GM12878 (cell line): Measurements from ENCODE around the gene CUL9. TPM values are rescaled to one million over a fixed set of nuclear protein-coding genes. Genes with fewer than 3 reads are reported as not detected.

Source experiments
- ATAC-seq: fragments of 200-7000 bp; cut with Tn5 transposase; 3 replicates; pipeline ENCODE4 v1.9.1; 2020; ENCODE audit warnings: mild to moderate bottlenecking, moderate library complexity
- BruUV-seq: library from RNA; stranded (reverse); fragments of 400-500 nt; replicated peaks from 2 replicates; lab custom pipeline; 2021; lab: Mats Ljungman, UMichigan
- CTCF ChIA-PET: fragments of 300-600 bp; sonication (Branson Sonifier 250); formaldehyde crosslinking; extraction: SDS; loops from one replicate; lab custom pipeline; 2021; ENCODE audit warnings: inconsistent platforms; lab: Yijun Ruan, JAX
- POLR2A ChIA-PET: fragments of 350-600 bp; formaldehyde crosslinking; extraction: SDS; loops from one replicate; lab custom pipeline; 2021; ENCODE audit warnings: inconsistent platforms; lab: Charles Lee
- RAD21 ChIA-PET: fragments of 300-600 bp; sonication (Branson Sonifier 250); formaldehyde crosslinking; loops from one replicate; lab custom pipeline; 2023; ENCODE audit warnings: antibody characterized with exemption; ENCODE audit not compliant: unreplicated experiment; lab: Charles Lee
- SMC1A ChIA-PET: fragments of 300-600 bp; sonication (Branson Sonifier 250); formaldehyde crosslinking; loops from one replicate; lab custom pipeline; 2023; ENCODE audit not compliant: unreplicated experiment, uncharacterized antibody; lab: Charles Lee
- DNase-seq: peaks from one replicate; pipeline ENCODE4 v3.0.0-alpha.2; 2011; ENCODE audit warnings: low read depth, low spot score
- FAIRE-seq: peaks from 3 replicates; lab custom pipeline; 2011; peaks lifted over from hg19 to GRCh38; lab: Jason Lieb, UNC
- H2AFZ ChIP-seq: 2 replicates; pipeline ENCODE4 v1.6.0; 2011; ENCODE audit warnings: low read depth, low read length, control low read depth; ENCODE audit not compliant: control insufficient read depth
- H3K27ac ChIP-seq: 2 replicates; pipeline ENCODE4 v1.5.1; 2011; ENCODE audit warnings: control low read depth; ENCODE audit not compliant: control insufficient read depth, insufficient read depth
- H3K27me3 ChIP-seq, 2 experiments: replicated peaks in 1 of 2; 2 replicates each; pipeline versions ENCODE4 v1.6.0 to v1.6.1; 2011; ENCODE audit warnings: low read length in 1 of 2; ENCODE audit not compliant: control insufficient read depth in 2 of 2, insufficient read depth in 2 of 2
- H3K36me3 ChIP-seq, 2 experiments: 2 replicates each; pipeline ENCODE4 v1.5.1; 2011; ENCODE audit warnings: low read length in 1 of 2; ENCODE audit not compliant: control insufficient read depth in 2 of 2, insufficient read depth in 2 of 2
- H3K4me1 ChIP-seq: 2 replicates; pipeline ENCODE4 v1.6.1; 2011; ENCODE audit warnings: mild to moderate bottlenecking, low read length, moderate library complexity, mixed read lengths; ENCODE audit not compliant: control insufficient read depth, insufficient read depth
- H3K4me2 ChIP-seq: 2 replicates; pipeline ENCODE4 v1.6.0; 2011; ENCODE audit warnings: control low read depth; ENCODE audit not compliant: control insufficient read depth, insufficient read depth
- H3K4me3 ChIP-seq: fragments of 200-600 bp; sonication (generic); 2 replicates; pipeline ENCODE4 v1.5.1; 2016
- H3K79me2 ChIP-seq: 2 replicates; pipeline ENCODE4 v1.6.0; 2011; ENCODE audit warnings: low read length; ENCODE audit not compliant: control insufficient read depth, insufficient read depth
- H3K9ac ChIP-seq: 2 replicates; pipeline ENCODE4 v1.8.0; 2011; ENCODE audit warnings: low read length, control low read depth, mixed read lengths; ENCODE audit not compliant: control insufficient read depth, insufficient read depth
- H3K9me3 ChIP-seq: replicated peaks from 3 replicates; pipeline ENCODE4 v1.5.1; 2011; ENCODE audit warnings: mild to moderate bottlenecking, low read length; ENCODE audit not compliant: control insufficient read depth, insufficient read depth
- H4K20me1 ChIP-seq: 2 replicates; pipeline ENCODE4 v1.6.0; 2011; ENCODE audit not compliant: control insufficient read depth, insufficient read depth
- IRF4 ChIP-seq: IDR thresholded peaks from 2 replicates; pipeline ENCODE4 v1.6.1; 2011; ENCODE audit warnings: low read depth, low read length
- MEF2A ChIP-seq: IDR thresholded peaks from 2 replicates; pipeline ENCODE4 v1.6.1; 2011; ENCODE audit warnings: low read depth, mild to moderate bottlenecking, low read length, moderate library complexity; ENCODE audit not compliant: insufficient read depth
- MTA2 ChIP-seq: fragments of 450-650 bp; IDR thresholded peaks from 2 replicates; pipeline ENCODE4 v1.6.1; 2016; ENCODE audit warnings: low read depth, mild to moderate bottlenecking, moderate library complexity
- RAD21 ChIP-seq: IDR thresholded peaks from 2 replicates; pipeline ENCODE4 v1.6.1; 2011; ENCODE audit warnings: mild to moderate bottlenecking, low read depth, low read length, moderate library complexity; ENCODE audit not compliant: insufficient read depth
- SMAD1 ChIP-seq: fragments of 450-650 bp; IDR thresholded peaks from 2 replicates; pipeline ENCODE4 v1.6.1; 2018; ENCODE audit warnings: mild to moderate bottlenecking, low read depth; ENCODE audit not compliant: partially characterized antibody
- in situ Hi-C: fragments of 300-500 bp; cut with MboI; formaldehyde crosslinking; loops from 9 replicates; pipeline ENCODE4 v1.14.3; 2018; ENCODE audit warnings: mixed read lengths
- intact Hi-C: fragments of 100-400 bp; cut with micrococcal nuclease; formaldehyde crosslinking; loops from one replicate; pipeline ENCODE4 v1.14.2; 2022; ENCODE audit not compliant: unreplicated experiment
- polyA plus RNA-seq, 11 experiments: library from polyadenylated mRNA; depleted of rRNA in 4 of 11; unstranded in 6 of 11; stranded (reverse) in 5 of 11; fragments of >200 nt; fragmentation: Nextera tagmentation in 4 of 11; fragmentation: Illumina TruSeq in 1 of 11; extraction: Ambion mirVana in 4 of 11; extraction: Trizol in 1 of 11; gene quantifications; 1 replicate in 1 of 11; 2 replicates in 10 of 11; pipeline versions ENCODE4 v1.2.1 to v1.2.3, GENCODE V29; 2011 to 2016; ENCODE audit warnings: inconsistent platforms in 2 of 11, missing spikeins in 2 of 11, low read depth in 1 of 11
- total RNA-seq, 4 experiments: library from RNA; depleted of rRNA in 3 of 4; stranded (reverse); fragments of >200 nt in 3 of 4; fragmentation: Illumina TruSeq in 1 of 4; extraction: Trizol in 1 of 4; gene quantifications; 2 replicates each; pipeline versions ENCODE4 v1.2.1 to v1.2.3, GENCODE V29; 2013 to 2021
- TF ChIP-seq, protein P1 (sequence below): IDR thresholded peaks from 2 replicates; pipeline ENCODE4 v1.6.1; 2012; ENCODE audit warnings: low read depth, low read length, improper control_type of control experiment

Gene CUL9
- total and polyA plus RNA-seq, 10 of the 15 experiments (the other 5 are each of a cell fraction or from before 2014, with no cell fraction given) = 1.2 to 48.3 (median 17.2) TPM

DNA sequence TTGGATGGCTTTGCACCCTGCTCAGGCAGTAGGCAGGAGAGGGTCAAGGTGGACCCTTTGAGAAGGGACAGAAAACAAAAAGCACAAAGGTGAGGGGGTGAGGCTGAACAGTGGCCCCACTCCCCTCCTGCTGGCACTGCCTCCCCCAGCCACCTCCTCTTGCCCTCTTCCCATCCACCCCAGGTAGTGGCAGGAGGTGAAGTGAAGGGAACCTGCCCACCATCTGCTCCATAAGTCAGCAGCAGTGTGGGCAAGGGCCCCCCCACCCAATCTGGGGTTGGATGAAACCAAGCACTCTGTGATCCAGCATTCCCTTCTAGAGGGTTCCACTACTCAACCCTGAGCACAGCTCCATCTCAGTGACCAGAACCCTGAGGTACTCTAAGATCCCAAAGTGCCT is 89.9 kb downstream of the CUL9 start:
- in situ Hi-C loops (no loop called here), intact Hi-C loops (no loop called here)
- H3K27me3 ChIP-seq = no peaks in the 10 kb centered on the region; a peak in 1 of 4 replicates
- ATAC-seq (no peak), FAIRE-seq (no peak), DNase-seq (no peak)
- H3K4me1 ChIP-seq = peaks cover 28% of the 10 kb centered on the region
- 0 out of 2 replicates have a peak, but pooled peaks have one; percentile 3 for TF ChIP-seq RAD21
- TF ChIP-seq MEF2A = no peak
- no peak for TF ChIP-seq MTA2
- TF ChIP-seq, protein P1, sequence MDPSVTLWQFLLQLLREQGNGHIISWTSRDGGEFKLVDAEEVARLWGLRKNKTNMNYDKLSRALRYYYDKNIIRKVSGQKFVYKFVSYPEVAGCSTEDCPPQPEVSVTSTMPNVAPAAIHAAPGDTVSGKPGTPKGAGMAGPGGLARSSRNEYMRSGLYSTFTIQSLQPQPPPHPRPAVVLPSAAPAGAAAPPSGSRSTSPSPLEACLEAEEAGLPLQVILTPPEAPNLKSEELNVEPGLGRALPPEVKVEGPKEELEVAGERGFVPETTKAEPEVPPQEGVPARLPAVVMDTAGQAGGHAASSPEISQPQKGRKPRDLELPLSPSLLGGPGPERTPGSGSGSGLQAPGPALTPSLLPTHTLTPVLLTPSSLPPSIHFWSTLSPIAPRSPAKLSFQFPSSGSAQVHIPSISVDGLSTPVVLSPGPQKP = no peak
- no peak for TF ChIP-seq SMAD1
- no peak for TF ChIP-seq IRF4
- no peaks in the 10 kb centered on the region for H4K20me1 ChIP-seq
- H3K9ac ChIP-seq = no peak overlapping the region
- ChIA-PET CTCF (interaction anchor here (0.8 to 1.8 kb wide), 6 partner anchors 37 to 126 kb away, joined by 3 to 7 read pairs (median 4); partner anchors contain the start of gene CRIP3), SMC1A (interaction anchor here (1.1 to 3.2 kb wide), 8 partner anchors 8 to 126 kb away, joined by 3 to 11 read pairs (median 5); no protein-coding TSS in a partner anchor), POLR2A (interaction anchor here (1.0 to 1.5 kb wide), 4 partner anchors 47 to 235 kb away, joined by 3 to 5 read pairs (median 4); partner anchors contain the start of gene ZNF318), RAD21 (interaction anchor here (1.2 kb wide), 1 partner anchor 51 kb away, joined by 7 read pairs; no protein-coding TSS in a partner anchor)
- no peak overlapping the region for H3K27ac ChIP-seq
- no peaks in the 10 kb centered on the region for H3K79me2 ChIP-seq
- no peaks in the 10 kb centered on the region for H3K9me3 ChIP-seq
- no TSS peak for BruUV-seq
- no peaks in the 10 kb centered on the region for H3K36me3 ChIP-seq
- H2AFZ ChIP-seq = no peak overlapping the region
- H3K4me3 ChIP-seq = no peak overlapping the region
- H3K4me2 ChIP-seq = no peak overlapping the region
